B cell (primary cell): ENCODE results near the gene MYL5. TPM values are rescaled to one million over a fixed set of nuclear protein-coding genes. Genes with fewer than 3 reads are reported as not detected.
A peak's percentile ranks its signal among the peaks of the same experiment; 100 is the strongest.

Source experiments
- ATAC-seq: fragments of 200-7000 bp; cut with Tn5 transposase; one replicate; pipeline ENCODE4 v1.10.0; 2021; ENCODE audit warnings: low read depth, mild to moderate bottlenecking, moderate number of reproducible peaks, moderate library complexity
- CTCF ChIA-PET: fragments of 350-600 bp; sonication (Branson Sonifier 250); formaldehyde crosslinking; loops from one replicate; lab custom pipeline; 2021; ENCODE audit warnings: antibody characterized with exemption, inconsistent platforms; lab: Charles Lee
- POLR2A ChIA-PET: fragments of 350-600 bp; sonication (Branson Sonifier 250); formaldehyde crosslinking; loops from one replicate; lab custom pipeline; 2021; ENCODE audit warnings: antibody characterized with exemption; lab: Charles Lee
- DNase-seq: peaks from one replicate; pipeline ENCODE4 v3.0.0; 2013
- H2AFZ ChIP-seq: 2 replicates; pipeline ENCODE4 v1.6.1; 2012; ENCODE audit warnings: mild to moderate bottlenecking, low read depth, low read length; ENCODE audit not compliant: insufficient read depth, poor library complexity, severe bottlenecking
- H3K27ac ChIP-seq, 2 donors: 1 replicate in 1 of 2; 2 replicates in 1 of 2; pipeline ENCODE4 v1.5.1; 2012 to 2013; ENCODE audit warnings: low read length in 2 of 2, mild to moderate bottlenecking in 2 of 2, moderate library complexity in 1 of 2
- H3K27me3 ChIP-seq, 4 experiments: fragments of 200-600 bp in 1 of 4; sonication (generic) in 1 of 4; replicated peaks in 1 of 4; 1 replicate in 2 of 4; 2 replicates in 2 of 4; pipeline versions ENCODE4 v1.6.1 to v1.7.0; 2013 to 2016; ENCODE audit warnings: low read length in 3 of 4, mild to moderate bottlenecking in 2 of 4, mixed read lengths in 1 of 4, moderate library complexity in 1 of 4; ENCODE audit not compliant: insufficient read depth in 4 of 4, control insufficient read depth in 3 of 4; ENCODE audit errors: control extremely low read depth in 1 of 4
- H3K36me3 ChIP-seq, 2 experiments: replicated peaks in 1 of 2; 1 replicate in 1 of 2; 2 replicates in 1 of 2; pipeline versions ENCODE4 v1.6.1 to v1.7.1; 2013; ENCODE audit warnings: low read length in 1 of 2; ENCODE audit not compliant: insufficient read depth in 2 of 2, control insufficient read depth in 1 of 2; ENCODE audit errors: control extremely low read depth in 1 of 2, extremely low read depth in 1 of 2
- H3K4me1 ChIP-seq, 2 donors: fragments of 200-600 bp in 1 of 2; sonication (generic) in 1 of 2; 1 replicate in 1 of 2; 2 replicates in 1 of 2; pipeline versions ENCODE4 v1.5.1 to v1.6.1; 2013 to 2017; ENCODE audit warnings: low read length in 2 of 2; ENCODE audit not compliant: control insufficient read depth in 2 of 2, insufficient read depth in 2 of 2
- H3K4me2 ChIP-seq: replicated peaks from 2 replicates; pipeline ENCODE3; 2012; ENCODE audit warnings: mild to moderate bottlenecking, low read depth, low read length; ENCODE audit not compliant: poor library complexity, severe bottlenecking
- H3K4me3 ChIP-seq, 5 experiments: fragments of 200-600 bp in 1 of 5; sonication (generic) in 1 of 5; 1 replicate in 3 of 5; 2 replicates in 2 of 5; pipeline versions ENCODE4 v1.5.1 to v1.7.0; 2011 to 2016; ENCODE audit warnings: low read length in 4 of 5, mild to moderate bottlenecking in 4 of 5, low read depth in 2 of 5, control low read depth in 1 of 5, moderate library complexity in 1 of 5; ENCODE audit not compliant: insufficient read depth in 1 of 5; ENCODE audit errors: control extremely low read depth in 1 of 5, extremely low read depth in 1 of 5
- H3K79me2 ChIP-seq: fragments of 200-600 bp; sonication (generic); one replicate; pipeline ENCODE4 v1.6.0; 2016; ENCODE audit warnings: low read length; ENCODE audit not compliant: control insufficient read depth, insufficient read depth
- H3K9ac ChIP-seq: fragments of 200-600 bp; sonication (generic); 2 replicates; pipeline ENCODE4 v1.6.1; 2017; ENCODE audit warnings: mild to moderate bottlenecking, low read length, moderate library complexity
- H3K9me3 ChIP-seq, 3 donors: one replicate each; pipeline versions ENCODE4 v1.6.1 to v1.7.1; 2013; ENCODE audit warnings: low read length in 2 of 3; ENCODE audit not compliant: control insufficient read depth in 2 of 3, insufficient read depth in 1 of 3; ENCODE audit errors: control extremely low read depth in 1 of 3
- H4K20me1 ChIP-seq: 2 replicates; pipeline ENCODE4 v1.6.0; 2012; ENCODE audit warnings: mild to moderate bottlenecking, low read length; ENCODE audit not compliant: insufficient read depth, control insufficient read depth, poor library complexity, severe bottlenecking
- H3K27ac Mint-ChIP-seq: one replicate; pipeline ENCODE4 v1.8.0; 2021; ENCODE audit warnings: mixed read lengths
- H3K27me3 Mint-ChIP-seq: one replicate; pipeline ENCODE4 v1.8.0; 2021; ENCODE audit warnings: mixed read lengths
- H3K4me1 Mint-ChIP-seq: one replicate; pipeline ENCODE4 v1.8.0; 2021; ENCODE audit warnings: mixed read lengths
- H3K4me3 Mint-ChIP-seq: one replicate; pipeline ENCODE4 v1.8.0; 2021; ENCODE audit warnings: mixed read lengths
- H3K9me3 Mint-ChIP-seq: one replicate; pipeline ENCODE4 v1.8.0; 2022; ENCODE audit warnings: mixed read lengths; ENCODE audit not compliant: insufficient read depth
- CTCF ChIP-seq: fragments of 200-600 bp; IDR thresholded peaks from one replicate; pipeline ENCODE4 v1.8.0; 2022; ENCODE audit warnings: antibody characterized with exemption, mild to moderate bottlenecking
- EZH2 ChIP-seq: IDR thresholded peaks from 2 replicates; pipeline ENCODE4 v1.6.1; 2012; ENCODE audit warnings: borderline replicate concordance, low read depth, mild to moderate bottlenecking, moderate library complexity, low read length; ENCODE audit not compliant: insufficient read depth, poor library complexity, severe bottlenecking
- WGBS: methylation state at CpG from one replicate; pipeline ENCODE4 v1.1.5; 2013; ENCODE audit warnings: missing lambda C conversion rate; ENCODE audit not compliant: insufficient coverage; 5-methylcytosine and 5-hydroxymethylcytosine counted together
- intact Hi-C: fragments of 100-400 bp; cut with micrococcal nuclease; formaldehyde crosslinking; loops from one replicate; pipeline ENCODE4 v1.10.0; 2022
- polyA plus RNA-seq: library from polyadenylated mRNA; depleted of rRNA; stranded (reverse); fragments of >200 nt; gene quantifications from 2 replicates; pipeline ENCODE4 v1.2.3, GENCODE V29; 2012
- total RNA-seq, 2 donors: library from RNA; stranded (reverse); fragments of 120-200 nt in 1 of 2; gene quantifications; 1 replicate in 1 of 2; 2 replicates in 1 of 2; pipeline versions ENCODE4 v1.2.3 to v1.2.4, GENCODE V29; 2013 to 2022

The MYL5 gene
- total and polyA plus RNA-seq, 2 donors (not counting 1 experiment from before 2014, with no cell fraction given) = 16.9 to 38.3 TPM

GRCh38 chr4:685679-686412, 11.5 kb downstream of the MYL5 start:
- peaks cover 0 to 10% (median 0%) of the 10 kb centered on the region in 3 donors for H3K9me3 ChIP-seq
- ChIA-PET CTCF (interaction anchor here (1.9 kb wide), 1 partner anchor 55 kb away, joined by 5 read pairs; no protein-coding TSS in a partner anchor), POLR2A (no interaction called here)
- Mint-ChIP-seq H3K4me3 (no peak overlapping the region), H3K27me3 (peaks cover 13% of the 10 kb centered on the region), H3K4me1 (peaks cover 12% of the 10 kb centered on the region), H3K27ac (peak overlapping the region; percentile 60), H3K9me3 (no peaks in the 10 kb centered on the region)
- WGBS = 95% methylated on average over 37 of the region's 37 CpGs
- H3K4me1 ChIP-seq = peaks cover 15 to 24% of the 10 kb centered on the region in 2 donors
- DNase-seq (peak; percentile 11), ATAC-seq (no peak)
- no peaks in the 10 kb centered on the region for H3K36me3 ChIP-seq
- H3K4me2 ChIP-seq = no peak overlapping the region
- no peaks in the 10 kb centered on the region for H4K20me1 ChIP-seq
- intact Hi-C loops = no loop called here
- no peak overlapping the region for H3K27ac ChIP-seq
- H3K4me3 ChIP-seq = no peak overlapping the region
- no peak overlapping the region for H3K9ac ChIP-seq
- no peak overlapping the region for H2AFZ ChIP-seq
- TF ChIP-seq CTCF (no peak), EZH2 (no peak)
- no peaks in the 10 kb centered on the region for H3K79me2 ChIP-seq
- peaks cover 0 to 17% (median 1%) of the 10 kb centered on the region in 4 experiments for H3K27me3 ChIP-seq

- H3K27me3 ChIP-seq = peaks cover 0 to 17% (median 1%) of the 10 kb centered on the region in 4 experiments
- 91% methylated on average over 31 of the region's 31 CpGs for WGBS
- intact Hi-C loops = no loop called here
- H3K27me3 Mint-ChIP-seq = peaks cover 13% of the 10 kb centered on the region
- DNase-seq (no peak), ATAC-seq (no peak)
- H4K20me1 ChIP-seq = no peaks in the 10 kb centered on the region
- H3K27ac Mint-ChIP-seq = no peak overlapping the region
- H3K4me1 ChIP-seq = peaks cover 12 to 20% of the 10 kb centered on the region in 2 donors
- H3K27ac ChIP-seq = no peak overlapping the region
- H2AFZ ChIP-seq = no peak overlapping the region
- ChIA-PET POLR2A (interaction anchor here (1.4 kb wide), 1 partner anchor 12 kb away, joined by 6 read pairs; no protein-coding TSS in a partner anchor), CTCF (no interaction called here)
- H3K9me3 Mint-ChIP-seq = no peaks in the 10 kb centered on the region
- H3K4me3 Mint-ChIP-seq = no peak overlapping the region
- peaks cover 12% of the 10 kb centered on the region for H3K4me1 Mint-ChIP-seq
- no peak overlapping the region for H3K4me2 ChIP-seq
- no peak overlapping the region for H3K4me3 ChIP-seq
- H3K36me3 ChIP-seq = no peaks in the 10 kb centered on the region
- H3K9ac ChIP-seq = no peak overlapping the region
- TF ChIP-seq CTCF (no peak), EZH2 (no peak)
- H3K79me2 ChIP-seq = no peaks in the 10 kb centered on the region
- peaks cover 0 to 10% (median 0%) of the 10 kb centered on the region in 3 donors for H3K9me3 ChIP-seq
These were observed 12.2 kb downstream of the MYL5 start for GRCh38 chr4:686413-687040.
